HG03354 (cell line): ENCODE data around the gene ARG2.

Source experiments
- ATAC-seq: cut with Tn5 transposase; IDR thresholded peaks from one replicate; pipeline ENCODE4 v1.9.1; 2021; ENCODE audit warnings: mild to moderate bottlenecking; ENCODE audit not compliant: unreplicated experiment, poor library complexity, severe bottlenecking

Gene ARG2

GRCh38 chr14:67619446-67620216, at the start of gene ARG2:
TSS of gene ARG2 (plus strand) at chr14:67619920. CDS start at chr14:67619978, 58 bp downstream.
- ATAC-seq = peak; percentile 88

- no peak for ATAC-seq
These were observed 49.3 kb upstream of the ARG2 start for GRCh38 chr14:67570453-67570852.

GRCh38 chr14:67571275-67571990, 48.3 kb upstream of the ARG2 start:
- ATAC-seq = peak; percentile 85

GRCh38 chr14:67571991-67572323, 47.8 kb upstream of the ARG2 start:
- no peak for ATAC-seq

GRCh38 chr14:67572608-67573007, 47.1 kb upstream of the ARG2 start:
- no peak for ATAC-seq

GRCh38 chr14:67573228-67574010, 46.3 kb upstream of the ARG2 start:
- no peak for ATAC-seq

GRCh38 chr14:67574156-67574555, 45.6 kb upstream of the ARG2 start:
- no peak for ATAC-seq

- no peak for ATAC-seq
These were observed 44.9 kb upstream of the ARG2 start for GRCh38 chr14:67574806-67575205.

- ATAC-seq = no peak
These were observed 44.0 kb upstream of the ARG2 start for GRCh38 chr14:67575684-67576083.

GRCh38 chr14:67576216-67576955, 43.3 kb upstream of the ARG2 start:
- ATAC-seq = no peak

GRCh38 chr14:67577181-67577808, 42.4 kb upstream of the ARG2 start:
- ATAC-seq = no peak

GRCh38 chr14:67577909-67578749, 41.6 kb upstream of the ARG2 start:
- no peak for ATAC-seq

- ATAC-seq = no peak
These were observed 40.7 kb upstream of the ARG2 start for GRCh38 chr14:67579040-67579439.

- ATAC-seq = no peak
These were observed 40.1 kb upstream of the ARG2 start for GRCh38 chr14:67579636-67580035.

- ATAC-seq = no peak
These were observed 39.2 kb upstream of the ARG2 start for GRCh38 chr14:67580336-67581171.

- no peak for ATAC-seq
These were observed 38.1 kb upstream of the ARG2 start for GRCh38 chr14:67581643-67582042.

- ATAC-seq = no peak
These were observed 37.7 kb upstream of the ARG2 start for GRCh38 chr14:67582061-67582460.
